Suprapubic skin (tissue), 3 donors: Measurements from ENCODE around the gene TPRG1L.

Source experiments
- CTCF ChIP-seq, 2 donors: fragments of 200-600 bp in 1 of 2; fragments of 450-650 bp in 1 of 2; sonication (generic) in 1 of 2; IDR thresholded peaks; one replicate each; pipeline ENCODE4 v1.5.1; 2016 to 2019; ENCODE audit warnings: antibody characterized with exemption in 2 of 2, mild to moderate bottlenecking in 1 of 2, moderate library complexity in 1 of 2
- EP300 ChIP-seq: sonication (generic); formaldehyde crosslinking; IDR thresholded peaks from one replicate; pipeline ENCODE4 v1.6.1; 2017; ENCODE audit warnings: antibody characterized with exemption
- POLR2A ChIP-seq, 2 donors: fragments of 450-650 bp; IDR thresholded peaks; one replicate each; pipeline ENCODE4 v1.6.1; 2017; ENCODE audit warnings: antibody characterized with exemption in 2 of 2, mild to moderate bottlenecking in 2 of 2, moderate library complexity in 2 of 2

GRCh38 chr1:3606779-3607702 is 17.8 kb upstream of the TPRG1L start:
- TF ChIP-seq CTCF (IDR thresholded peaks at IDR 0.05) (no peak), POLR2A (IDR thresholded peaks at IDR 0.05) (no peak), EP300 (no peak)
